HEK293 (cell line): ENCODE data around the gene GPR141.

Experiments
- CTCF ChIA-PET: fragments of 350-600 bp; formaldehyde crosslinking; extraction: SDS; loops from one replicate; lab custom pipeline; 2021; ENCODE audit warnings: antibody characterized with exemption; lab: Yijun Ruan, JAX
- POLR2A ChIA-PET: fragments of 300-600 bp; formaldehyde crosslinking; extraction: SDS; loops from one replicate; lab custom pipeline; 2020; ENCODE audit warnings: antibody characterized with exemption, inconsistent platforms; lab: Yijun Ruan, JAX
- H3K27ac ChIP-seq: fragments of 200-500 bp; sonication (Bioruptor generic); 2 replicates; pipeline ENCODE4 v1.5.1; 2014; ENCODE audit warnings: low read depth, low read length, control low read depth, inconsistent platforms; ENCODE audit errors: extremely low read depth
- H3K36me3 ChIP-seq, 2 experiments: fragments of 200-500 bp in 1 of 2; sonication (Bioruptor generic) in 1 of 2; 1 replicate in 1 of 2; 2 replicates in 1 of 2; pipeline ENCODE4 v1.5.1; 2014 to 2017; ENCODE audit warnings: inconsistent platforms in 2 of 2, low read length in 2 of 2; ENCODE audit not compliant: control insufficient read depth in 2 of 2, insufficient read depth in 1 of 2
- H3K4me1 ChIP-seq: fragments of 200-500 bp; sonication (Bioruptor generic); 2 replicates; pipeline ENCODE4 v1.5.1; 2014; ENCODE audit warnings: mild to moderate bottlenecking, low read length, inconsistent platforms; ENCODE audit not compliant: control insufficient read depth, insufficient read depth
- H3K4me3 ChIP-seq: 2 replicates; pipeline ENCODE4 v1.5.1; 2011; ENCODE audit warnings: low read depth, mild to moderate bottlenecking, control low read depth, low read length, moderate library complexity
- H3K9me3 ChIP-seq: fragments of 200-500 bp; sonication (Bioruptor generic); 2 replicates; pipeline ENCODE4 v1.5.1; 2014; ENCODE audit warnings: low read depth, low read length, inconsistent platforms; ENCODE audit not compliant: control insufficient read depth, insufficient read depth
- KLF10 ChIP-seq: fragments of 450-650 bp; IDR thresholded peaks from 2 replicates; pipeline ENCODE4 v1.5.1; 2018; ENCODE audit warnings: missing biosample characterization, mild to moderate bottlenecking, missing genetic modification characterization
- ZNF16 ChIP-seq: fragments of 450-650 bp; formaldehyde crosslinking; IDR thresholded peaks from 2 replicates; pipeline ENCODE4 v1.5.1; 2016; ENCODE audit warnings: low read depth, missing biosample characterization, missing genetic modification characterization
- ZNF211 ChIP-seq: fragments of 450-650 bp; formaldehyde crosslinking; IDR thresholded peaks from 2 replicates; pipeline ENCODE4 v1.5.1; 2016; ENCODE audit warnings: low read depth, missing biosample characterization, missing genetic modification characterization
- ZNF324 ChIP-seq: fragments of 450-650 bp; formaldehyde crosslinking; IDR thresholded peaks from 2 replicates; pipeline ENCODE4 v1.5.1; 2016; ENCODE audit warnings: missing biosample characterization, missing genetic modification characterization
- ZNF548 ChIP-seq: fragments of 450-650 bp; formaldehyde crosslinking; IDR thresholded peaks from 2 replicates; pipeline ENCODE4 v1.5.1; 2016; ENCODE audit warnings: missing biosample characterization, missing genetic modification characterization
- ZNF561 ChIP-seq: fragments of 450-650 bp; IDR thresholded peaks from 2 replicates; pipeline ENCODE4 v1.5.1; 2018; ENCODE audit warnings: missing biosample characterization, missing genetic modification characterization, borderline replicate concordance
- ZNF626 ChIP-seq: fragments of 450-650 bp; sonication (Bioruptor Pico); formaldehyde crosslinking; IDR thresholded peaks from 2 replicates; pipeline ENCODE4 v1.5.1; 2018; ENCODE audit warnings: missing biosample characterization, missing genetic modification characterization, inconsistent platforms
- ZNF658 ChIP-seq: fragments of 450-650 bp; formaldehyde crosslinking; IDR thresholded peaks from 2 replicates; pipeline ENCODE4; 2016; ENCODE audit warnings: missing biosample characterization, missing genetic modification characterization
- ZSCAN23 ChIP-seq: fragments of 450-650 bp; formaldehyde crosslinking; IDR thresholded peaks from 2 replicates; pipeline ENCODE4 v1.5.1; 2016; ENCODE audit warnings: missing biosample characterization, missing genetic modification characterization
- TF ChIP-seq, protein P1 (sequence below): fragments of 450-650 bp; formaldehyde crosslinking; IDR thresholded peaks from 2 replicates; pipeline ENCODE4 v1.5.1; 2017; ENCODE audit warnings: missing biosample characterization, missing genetic modification characterization
- TF ChIP-seq, protein P2 (sequence below): fragments of 450-650 bp; formaldehyde crosslinking; IDR thresholded peaks from 2 replicates; pipeline ENCODE4 v1.5.1; 2017; ENCODE audit warnings: missing biosample characterization, missing genetic modification characterization
- TF ChIP-seq, protein P3 (sequence below): IDR thresholded peaks from 2 replicates; pipeline ENCODE4 v1.6.1; 2011; ENCODE audit warnings: mild to moderate bottlenecking, low read depth, low read length, borderline replicate concordance
- TF ChIP-seq, protein P4 (sequence below): fragments of 450-650 bp; IDR thresholded peaks from 2 replicates; pipeline ENCODE4 v1.5.1; 2018; ENCODE audit warnings: missing biosample characterization, mild to moderate bottlenecking, missing genetic modification characterization
- TF ChIP-seq, protein P5 (sequence below): fragments of 450-650 bp; formaldehyde crosslinking; IDR thresholded peaks from 2 replicates; pipeline ENCODE4 v1.5.1; 2016; ENCODE audit warnings: missing biosample characterization, missing genetic modification characterization, borderline replicate concordance
- TF ChIP-seq, protein P6 (sequence below): fragments of 450-650 bp; formaldehyde crosslinking; IDR thresholded peaks from 2 replicates; pipeline ENCODE4 v1.5.1; 2016; ENCODE audit warnings: missing biosample characterization, missing genetic modification characterization
- TF ChIP-seq, protein P7 (sequence below): fragments of 450-650 bp; formaldehyde crosslinking; IDR thresholded peaks from 2 replicates; pipeline ENCODE4 v1.5.1; 2017; ENCODE audit warnings: missing biosample characterization, missing genetic modification characterization

GPR141 gene

DNA sequence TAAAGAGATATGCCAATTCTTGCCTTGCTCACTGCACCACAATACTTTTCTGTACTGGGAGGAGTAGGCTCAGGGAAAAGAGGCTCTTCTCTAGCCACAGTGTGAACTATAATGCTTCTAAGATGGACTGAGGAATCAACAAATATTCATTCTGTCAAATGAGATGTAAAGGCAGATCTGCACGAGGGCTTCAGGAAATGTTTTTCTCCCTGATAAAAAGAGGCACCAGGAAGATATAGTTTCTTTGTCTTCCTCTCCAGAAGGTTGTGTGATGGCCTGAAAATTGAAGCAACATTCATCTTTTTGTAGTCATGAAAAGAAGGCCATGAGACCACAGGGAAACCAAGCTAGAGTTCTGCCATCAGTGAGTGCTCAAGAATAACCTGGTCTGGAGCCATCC lies 85.7 kb downstream of the GPR141 start:
- CTCF ChIA-PET: interaction anchor here (0.9 kb wide), 1 partner anchor 535 kb away, joined by 4 read pairs; no protein-coding TSS in a partner anchor
- Histone ChIP-seq H3K9me3 (no peaks in the 10 kb centered on the region), H3K4me1 (no peaks in the 10 kb centered on the region), H3K4me3 (no peak overlapping the region), H3K36me3 (no peaks in the 10 kb centered on the region), H3K27ac (no peak overlapping the region)
- TF ChIP-seq ZNF548: no peak
- POLR2A ChIA-PET: no interaction called here

DNA sequence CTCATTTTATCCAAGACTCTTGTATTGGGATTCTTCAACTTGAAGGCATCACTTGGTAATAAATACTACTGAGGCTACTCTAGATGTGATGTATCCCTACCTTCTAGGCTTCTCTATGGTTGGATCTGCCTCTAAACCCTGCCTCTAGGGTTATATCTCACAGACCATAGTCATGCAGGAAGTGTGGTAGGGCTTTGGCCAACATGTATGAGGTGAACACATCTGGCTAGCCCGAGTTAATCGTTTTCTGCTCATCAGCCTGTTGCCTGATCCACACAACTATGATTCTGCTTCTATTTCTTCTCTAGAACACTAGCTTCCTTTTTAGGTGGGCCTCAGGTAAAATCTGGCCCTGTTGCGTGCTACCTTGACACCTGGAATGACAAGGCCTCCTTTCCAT lies 86.2 kb downstream of the GPR141 start:
- no peaks in the 10 kb centered on the region for H3K4me1 ChIP-seq
- no peak overlapping the region for H3K27ac ChIP-seq
- no peaks in the 10 kb centered on the region for H3K36me3 ChIP-seq
- POLR2A ChIA-PET: no interaction called here
- H3K9me3 ChIP-seq: no peaks in the 10 kb centered on the region
- H3K4me3 ChIP-seq: no peak overlapping the region
- CTCF ChIA-PET: interaction anchor here (0.9 kb wide), 1 partner anchor 535 kb away, joined by 4 read pairs; no protein-coding TSS in a partner anchor
- TF ChIP-seq ZNF324 (no peak), ZNF16 (tag by site-specific recombination) (no peak), ZNF658 (no peak), KLF10 (tag by site-specific recombination) (no peak)
- TF ChIP-seq, protein P1, sequence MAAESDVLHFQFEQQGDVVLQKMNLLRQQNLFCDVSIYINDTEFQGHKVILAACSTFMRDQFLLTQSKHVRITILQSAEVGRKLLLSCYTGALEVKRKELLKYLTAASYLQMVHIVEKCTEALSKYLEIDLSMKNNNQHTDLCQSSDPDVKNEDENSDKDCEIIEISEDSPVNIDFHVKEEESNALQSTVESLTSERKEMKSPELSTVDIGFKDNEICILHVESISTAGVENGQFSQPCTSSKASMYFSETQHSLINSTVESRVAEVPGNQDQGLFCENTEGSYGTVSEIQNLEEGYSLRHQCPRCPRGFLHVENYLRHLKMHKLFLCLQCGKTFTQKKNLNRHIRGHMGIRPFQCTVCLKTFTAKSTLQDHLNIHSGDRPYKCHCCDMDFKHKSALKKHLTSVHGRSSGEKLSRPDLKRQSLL: no peak
- TF ChIP-seq, protein P2, sequence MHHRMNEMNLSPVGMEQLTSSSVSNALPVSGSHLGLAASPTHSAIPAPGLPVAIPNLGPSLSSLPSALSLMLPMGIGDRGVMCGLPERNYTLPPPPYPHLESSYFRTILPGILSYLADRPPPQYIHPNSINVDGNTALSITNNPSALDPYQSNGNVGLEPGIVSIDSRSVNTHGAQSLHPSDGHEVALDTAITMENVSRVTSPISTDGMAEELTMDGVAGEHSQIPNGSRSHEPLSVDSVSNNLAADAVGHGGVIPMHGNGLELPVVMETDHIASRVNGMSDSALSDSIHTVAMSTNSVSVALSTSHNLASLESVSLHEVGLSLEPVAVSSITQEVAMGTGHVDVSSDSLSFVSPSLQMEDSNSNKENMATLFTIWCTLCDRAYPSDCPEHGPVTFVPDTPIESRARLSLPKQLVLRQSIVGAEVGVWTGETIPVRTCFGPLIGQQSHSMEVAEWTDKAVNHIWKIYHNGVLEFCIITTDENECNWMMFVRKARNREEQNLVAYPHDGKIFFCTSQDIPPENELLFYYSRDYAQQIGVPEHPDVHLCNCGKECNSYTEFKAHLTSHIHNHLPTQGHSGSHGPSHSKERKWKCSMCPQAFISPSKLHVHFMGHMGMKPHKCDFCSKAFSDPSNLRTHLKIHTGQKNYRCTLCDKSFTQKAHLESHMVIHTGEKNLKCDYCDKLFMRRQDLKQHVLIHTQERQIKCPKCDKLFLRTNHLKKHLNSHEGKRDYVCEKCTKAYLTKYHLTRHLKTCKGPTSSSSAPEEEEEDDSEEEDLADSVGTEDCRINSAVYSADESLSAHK: no peak
- TF ChIP-seq, protein P3, sequence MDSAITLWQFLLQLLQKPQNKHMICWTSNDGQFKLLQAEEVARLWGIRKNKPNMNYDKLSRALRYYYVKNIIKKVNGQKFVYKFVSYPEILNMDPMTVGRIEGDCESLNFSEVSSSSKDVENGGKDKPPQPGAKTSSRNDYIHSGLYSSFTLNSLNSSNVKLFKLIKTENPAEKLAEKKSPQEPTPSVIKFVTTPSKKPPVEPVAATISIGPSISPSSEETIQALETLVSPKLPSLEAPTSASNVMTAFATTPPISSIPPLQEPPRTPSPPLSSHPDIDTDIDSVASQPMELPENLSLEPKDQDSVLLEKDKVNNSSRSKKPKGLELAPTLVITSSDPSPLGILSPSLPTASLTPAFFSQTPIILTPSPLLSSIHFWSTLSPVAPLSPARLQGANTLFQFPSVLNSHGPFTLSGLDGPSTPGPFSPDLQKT: no peak

DNA sequence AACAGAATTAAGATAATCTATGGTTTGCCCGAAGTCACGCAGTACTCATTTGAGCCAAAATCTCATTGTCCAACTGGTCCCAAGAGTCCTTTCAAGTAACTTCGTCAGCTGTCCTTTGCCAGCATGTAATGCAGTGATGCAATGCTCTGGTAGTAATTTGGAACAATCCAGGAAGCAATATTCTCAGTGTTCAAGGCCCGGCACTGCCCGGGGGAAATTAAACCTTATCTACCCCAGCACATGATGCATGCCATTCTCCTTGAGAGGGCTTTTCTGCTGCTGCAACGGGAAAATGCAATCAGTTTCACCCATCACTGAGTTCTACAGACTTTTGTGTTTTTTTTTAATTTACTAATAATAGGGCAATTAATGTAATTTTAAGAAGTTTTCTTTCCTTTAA lies 87.3 kb downstream of the GPR141 start:
- Histone ChIP-seq H3K4me3 (no peak overlapping the region), H3K36me3 (no peaks in the 10 kb centered on the region), H3K4me1 (no peaks in the 10 kb centered on the region), H3K9me3 (no peaks in the 10 kb centered on the region), H3K27ac (no peak overlapping the region)
- POLR2A ChIA-PET: no interaction called here
- CTCF ChIA-PET: interaction anchor here (0.7 kb wide), 1 partner anchor 97 kb away, joined by 3 read pairs; no protein-coding TSS in a partner anchor
- TF ChIP-seq, protein P4, sequence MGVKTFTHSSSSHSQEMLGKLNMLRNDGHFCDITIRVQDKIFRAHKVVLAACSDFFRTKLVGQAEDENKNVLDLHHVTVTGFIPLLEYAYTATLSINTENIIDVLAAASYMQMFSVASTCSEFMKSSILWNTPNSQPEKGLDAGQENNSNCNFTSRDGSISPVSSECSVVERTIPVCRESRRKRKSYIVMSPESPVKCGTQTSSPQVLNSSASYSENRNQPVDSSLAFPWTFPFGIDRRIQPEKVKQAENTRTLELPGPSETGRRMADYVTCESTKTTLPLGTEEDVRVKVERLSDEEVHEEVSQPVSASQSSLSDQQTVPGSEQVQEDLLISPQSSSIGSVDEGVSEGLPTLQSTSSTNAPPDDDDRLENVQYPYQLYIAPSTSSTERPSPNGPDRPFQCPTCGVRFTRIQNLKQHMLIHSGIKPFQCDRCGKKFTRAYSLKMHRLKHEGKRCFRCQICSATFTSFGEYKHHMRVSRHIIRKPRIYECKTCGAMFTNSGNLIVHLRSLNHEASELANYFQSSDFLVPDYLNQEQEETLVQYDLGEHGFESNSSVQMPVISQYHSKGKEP: no peak
- TF ChIP-seq, protein P5, sequence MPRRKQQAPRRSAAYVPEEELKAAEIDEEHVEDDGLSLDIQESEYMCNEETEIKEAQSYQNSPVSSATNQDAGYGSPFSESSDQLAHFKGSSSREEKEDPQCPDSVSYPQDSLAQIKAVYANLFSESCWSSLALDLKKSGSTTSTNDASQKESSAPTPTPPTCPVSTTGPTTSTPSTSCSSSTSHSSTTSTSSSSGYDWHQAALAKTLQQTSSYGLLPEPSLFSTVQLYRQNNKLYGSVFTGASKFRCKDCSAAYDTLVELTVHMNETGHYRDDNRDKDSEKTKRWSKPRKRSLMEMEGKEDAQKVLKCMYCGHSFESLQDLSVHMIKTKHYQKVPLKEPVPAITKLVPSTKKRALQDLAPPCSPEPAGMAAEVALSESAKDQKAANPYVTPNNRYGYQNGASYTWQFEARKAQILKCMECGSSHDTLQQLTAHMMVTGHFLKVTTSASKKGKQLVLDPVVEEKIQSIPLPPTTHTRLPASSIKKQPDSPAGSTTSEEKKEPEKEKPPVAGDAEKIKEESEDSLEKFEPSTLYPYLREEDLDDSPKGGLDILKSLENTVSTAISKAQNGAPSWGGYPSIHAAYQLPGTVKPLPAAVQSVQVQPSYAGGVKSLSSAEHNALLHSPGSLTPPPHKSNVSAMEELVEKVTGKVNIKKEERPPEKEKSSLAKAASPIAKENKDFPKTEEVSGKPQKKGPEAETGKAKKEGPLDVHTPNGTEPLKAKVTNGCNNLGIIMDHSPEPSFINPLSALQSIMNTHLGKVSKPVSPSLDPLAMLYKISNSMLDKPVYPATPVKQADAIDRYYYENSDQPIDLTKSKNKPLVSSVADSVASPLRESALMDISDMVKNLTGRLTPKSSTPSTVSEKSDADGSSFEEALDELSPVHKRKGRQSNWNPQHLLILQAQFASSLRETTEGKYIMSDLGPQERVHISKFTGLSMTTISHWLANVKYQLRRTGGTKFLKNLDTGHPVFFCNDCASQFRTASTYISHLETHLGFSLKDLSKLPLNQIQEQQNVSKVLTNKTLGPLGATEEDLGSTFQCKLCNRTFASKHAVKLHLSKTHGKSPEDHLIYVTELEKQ (tag by site-specific recombination): no peak
- TF ChIP-seq ZSCAN23: no peak
- TF ChIP-seq, protein P6, sequence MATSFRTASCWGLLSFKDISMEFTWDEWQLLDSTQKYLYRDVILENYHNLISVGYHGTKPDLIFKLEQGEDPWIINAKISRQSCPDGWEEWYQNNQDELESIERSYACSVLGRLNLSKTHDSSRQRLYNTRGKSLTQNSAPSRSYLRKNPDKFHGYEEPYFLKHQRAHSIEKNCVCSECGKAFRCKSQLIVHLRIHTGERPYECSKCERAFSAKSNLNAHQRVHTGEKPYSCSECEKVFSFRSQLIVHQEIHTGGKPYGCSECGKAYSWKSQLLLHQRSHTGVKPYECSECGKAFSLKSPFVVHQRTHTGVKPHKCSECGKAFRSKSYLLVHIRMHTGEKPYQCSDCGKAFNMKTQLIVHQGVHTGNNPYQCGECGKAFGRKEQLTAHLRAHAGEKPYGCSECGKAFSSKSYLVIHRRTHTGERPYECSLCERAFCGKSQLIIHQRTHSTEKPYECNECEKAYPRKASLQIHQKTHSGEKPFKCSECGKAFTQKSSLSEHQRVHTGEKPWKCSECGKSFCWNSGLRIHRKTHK: no peak
- no peak for TF ChIP-seq KLF10 (tag by site-specific recombination)
- no peak for TF ChIP-seq ZNF211 (tag by site-specific recombination)
- no peak for TF ChIP-seq ZNF561 (tag by site-specific recombination)
- TF ChIP-seq ZNF658: no peak
- TF ChIP-seq ZNF626 (tag by site-specific recombination): no peak
- TF ChIP-seq, protein P7, sequence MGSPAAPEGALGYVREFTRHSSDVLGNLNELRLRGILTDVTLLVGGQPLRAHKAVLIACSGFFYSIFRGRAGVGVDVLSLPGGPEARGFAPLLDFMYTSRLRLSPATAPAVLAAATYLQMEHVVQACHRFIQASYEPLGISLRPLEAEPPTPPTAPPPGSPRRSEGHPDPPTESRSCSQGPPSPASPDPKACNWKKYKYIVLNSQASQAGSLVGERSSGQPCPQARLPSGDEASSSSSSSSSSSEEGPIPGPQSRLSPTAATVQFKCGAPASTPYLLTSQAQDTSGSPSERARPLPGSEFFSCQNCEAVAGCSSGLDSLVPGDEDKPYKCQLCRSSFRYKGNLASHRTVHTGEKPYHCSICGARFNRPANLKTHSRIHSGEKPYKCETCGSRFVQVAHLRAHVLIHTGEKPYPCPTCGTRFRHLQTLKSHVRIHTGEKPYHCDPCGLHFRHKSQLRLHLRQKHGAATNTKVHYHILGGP: no peak
